CD14-positive monocyte (primary cell): Measurements from ENCODE around the gene SUPT20HL2. TPM values are rescaled to one million over a fixed set of nuclear protein-coding genes. Genes with fewer than 3 reads are reported as not detected.

Experiments
- DNase-seq, 3 donors: peaks; one replicate each; pipeline ENCODE4 v3.0.0-alpha.2; 2011 to 2022
- H2AFZ ChIP-seq: 2 replicates; pipeline ENCODE4 v1.6.0; 2012; ENCODE audit warnings: mild to moderate bottlenecking, low read depth, low read length, inconsistent platforms; ENCODE audit not compliant: insufficient read depth, poor library complexity, severe bottlenecking
- H3K27ac ChIP-seq, 2 donors: 1 replicate in 1 of 2; 2 replicates in 1 of 2; pipeline ENCODE4 v1.5.1; 2012 to 2013; ENCODE audit warnings: low read length in 2 of 2, control low read depth in 1 of 2, inconsistent platforms in 1 of 2, low read depth in 1 of 2, mild to moderate bottlenecking in 1 of 2
- H3K27me3 ChIP-seq, 2 donors: one replicate each; pipeline versions ENCODE4 v1.6.0 to v1.6.1; 2011 to 2013; ENCODE audit warnings: low read length in 2 of 2; ENCODE audit not compliant: control insufficient read depth in 2 of 2, insufficient read depth in 2 of 2
- H3K36me3 ChIP-seq, 2 donors: replicated peaks in 1 of 2; 1 replicate in 1 of 2; 2 replicates in 1 of 2; pipeline versions ENCODE4 v1.5.1 to v1.6.1; 2012 to 2013; ENCODE audit warnings: low read length in 2 of 2, control low read depth in 1 of 2, inconsistent platforms in 1 of 2, mild to moderate bottlenecking in 1 of 2; ENCODE audit not compliant: insufficient read depth in 2 of 2, control insufficient read depth in 1 of 2
- H3K4me1 ChIP-seq, 2 donors: 1 replicate in 1 of 2; 2 replicates in 1 of 2; pipeline versions ENCODE4 v1.5.1 to v1.6.1; 2012 to 2013; ENCODE audit warnings: low read length in 2 of 2, control low read depth in 1 of 2, inconsistent platforms in 1 of 2, mild to moderate bottlenecking in 1 of 2, moderate library complexity in 1 of 2; ENCODE audit not compliant: insufficient read depth in 2 of 2, control insufficient read depth in 1 of 2
- H3K4me2 ChIP-seq: replicated peaks from 2 replicates; pipeline ENCODE3; 2012; ENCODE audit warnings: low read length, moderate library complexity, mild to moderate bottlenecking; ENCODE audit not compliant: poor library complexity, severe bottlenecking; ENCODE audit errors: extremely low read depth
- H3K4me3 ChIP-seq, 3 experiments: fragments of 200-600 bp in 1 of 3; sonication (generic) in 1 of 3; replicated peaks in 1 of 3; 1 replicate in 2 of 3; 2 replicates in 1 of 3; pipeline ENCODE4 v1.5.1; 2011 to 2013; ENCODE audit warnings: low read length in 3 of 3, mild to moderate bottlenecking in 3 of 3, control low read depth in 2 of 3, low read depth in 2 of 3, inconsistent platforms in 1 of 3, moderate library complexity in 1 of 3
- H3K79me2 ChIP-seq: 2 replicates; pipeline ENCODE4 v1.6.0; 2012; ENCODE audit warnings: mild to moderate bottlenecking, control low read depth, inconsistent platforms, low read length, moderate library complexity; ENCODE audit not compliant: insufficient read depth
- H3K9ac ChIP-seq: 2 replicates; pipeline ENCODE4 v1.6.0; 2017; ENCODE audit warnings: low read length, mild to moderate bottlenecking; ENCODE audit not compliant: insufficient read depth, poor library complexity, severe bottlenecking
- H3K9me3 ChIP-seq, 2 donors: replicated peaks in 1 of 2; 1 replicate in 1 of 2; 2 replicates in 1 of 2; pipeline versions ENCODE4 v1.5.1 to v1.6.1; 2012 to 2013; ENCODE audit warnings: low read length in 2 of 2, control low read depth in 1 of 2; ENCODE audit not compliant: control insufficient read depth in 1 of 2, insufficient read depth in 1 of 2
- H4K20me1 ChIP-seq: 2 replicates; pipeline ENCODE4 v1.6.0; 2012; ENCODE audit warnings: mild to moderate bottlenecking, low read length, control low read depth, moderate library complexity; ENCODE audit not compliant: insufficient read depth
- H3K27ac Mint-ChIP-seq, 7 donors: one replicate each; pipeline ENCODE4 v1.8.0; 2020; ENCODE audit warnings: mild to moderate bottlenecking in 7 of 7, mixed read lengths in 7 of 7, moderate library complexity in 6 of 7, inconsistent platforms in 2 of 7
- H3K27me3 Mint-ChIP-seq, 3 donors: one replicate each; pipeline ENCODE4 v1.8.0; 2021 to 2022; ENCODE audit warnings: low read depth in 3 of 3, mild to moderate bottlenecking in 3 of 3, mixed read lengths in 3 of 3, moderate library complexity in 3 of 3, inconsistent platforms in 1 of 3
- H3K36me3 Mint-ChIP-seq, 2 donors: one replicate each; pipeline ENCODE4 v1.8.0; 2020; ENCODE audit warnings: mixed read lengths in 2 of 2, inconsistent platforms in 1 of 2, mild to moderate bottlenecking in 1 of 2
- H3K4me1 Mint-ChIP-seq: one replicate; pipeline ENCODE4 v1.8.0; 2020; ENCODE audit warnings: mild to moderate bottlenecking, mixed read lengths
- H3K4me3 Mint-ChIP-seq, 2 donors: one replicate each; pipeline ENCODE4 v1.8.0; 2020; ENCODE audit warnings: mild to moderate bottlenecking in 2 of 2, mixed read lengths in 2 of 2, moderate library complexity in 1 of 2
- H3K9me3 Mint-ChIP-seq, 7 donors: one replicate each; pipeline ENCODE4 v1.8.0; 2020 to 2022; ENCODE audit warnings: mixed read lengths in 7 of 7, mild to moderate bottlenecking in 6 of 7, moderate library complexity in 6 of 7, inconsistent platforms in 2 of 7
- CTCF ChIP-seq: fragments of 200-600 bp; IDR thresholded peaks from one replicate; pipeline ENCODE4 v1.8.0; 2022; ENCODE audit warnings: antibody characterized with exemption, mild to moderate bottlenecking
- WGBS: methylation state at CpG from one replicate; pipeline ENCODE4 v1.1.5; 2013; ENCODE audit warnings: missing lambda C conversion rate; ENCODE audit not compliant: insufficient coverage; 5-methylcytosine and 5-hydroxymethylcytosine counted together
- intact Hi-C, 2 donors: fragments of 100-400 bp; cut with micrococcal nuclease; formaldehyde crosslinking; loops; one replicate each; pipeline versions ENCODE4 v1.15.0 to v1.15.1; 2023
- polyA plus RNA-seq, 3 donors: library from polyadenylated mRNA; depleted of rRNA in 1 of 3; unstranded in 2 of 3; stranded (reverse) in 1 of 3; fragments of 300-500 nt in 2 of 3; fragments of >200 nt in 1 of 3; fragmentation: Illumina TruSeq in 2 of 3; gene quantifications; 1 replicate in 2 of 3; 2 replicates in 1 of 3; pipeline ENCODE4 v1.2.3, GENCODE V29; 2012 to 2021

The SUPT20HL2 gene
- polyA plus RNA-seq, 3 donors = not detected

DNA sequence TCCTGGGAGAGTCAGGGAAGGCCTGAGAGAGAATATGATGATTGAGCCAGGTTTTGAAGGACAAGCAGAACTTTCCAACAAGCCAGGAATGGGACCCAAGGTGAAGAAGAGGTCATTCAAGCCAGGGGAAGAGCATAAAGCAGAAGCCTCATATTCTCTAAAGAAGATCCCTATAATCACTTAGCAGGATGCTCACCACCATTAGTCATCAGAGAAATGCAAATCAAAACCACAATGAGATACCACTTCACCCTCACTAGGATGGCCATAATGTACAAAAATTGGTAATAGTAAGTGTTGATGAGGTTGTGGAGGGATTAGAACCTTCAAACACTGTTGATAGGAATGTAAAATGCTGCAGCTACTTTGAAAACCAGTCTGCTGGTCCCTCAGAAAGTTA, 26.0 kb upstream of the SUPT20HL2 start:
- Mint-ChIP-seq H3K36me3 (no peaks in the 10 kb centered on the region), H3K4me1 (peaks cover 2% of the 10 kb centered on the region), H3K27ac (no peak overlapping the region), H3K4me3 (no peak overlapping the region), H3K9me3 (peaks cover 0 to 4% (median 0%) of the 10 kb centered on the region in 7 donors), H3K27me3 (peaks cover 2 to 29% (median 9%) of the 10 kb centered on the region in 3 donors)
- intact Hi-C loops = no loop called here
- Histone ChIP-seq H3K27me3 (peaks cover 0 to 29% of the 10 kb centered on the region in 2 donors), H3K36me3 (no peaks in the 10 kb centered on the region), H3K9ac (no peak overlapping the region), H3K9me3 (no peaks in the 10 kb centered on the region), H3K79me2 (no peaks in the 10 kb centered on the region), H4K20me1 (no peaks in the 10 kb centered on the region), H2AFZ (no peak overlapping the region), H3K4me3 (no peak overlapping the region), H3K4me1 (no peaks in the 10 kb centered on the region), H3K27ac (no peak overlapping the region), H3K4me2 (no peak overlapping the region)
- no peak for DNase-seq
- no peak for TF ChIP-seq CTCF

DNA sequence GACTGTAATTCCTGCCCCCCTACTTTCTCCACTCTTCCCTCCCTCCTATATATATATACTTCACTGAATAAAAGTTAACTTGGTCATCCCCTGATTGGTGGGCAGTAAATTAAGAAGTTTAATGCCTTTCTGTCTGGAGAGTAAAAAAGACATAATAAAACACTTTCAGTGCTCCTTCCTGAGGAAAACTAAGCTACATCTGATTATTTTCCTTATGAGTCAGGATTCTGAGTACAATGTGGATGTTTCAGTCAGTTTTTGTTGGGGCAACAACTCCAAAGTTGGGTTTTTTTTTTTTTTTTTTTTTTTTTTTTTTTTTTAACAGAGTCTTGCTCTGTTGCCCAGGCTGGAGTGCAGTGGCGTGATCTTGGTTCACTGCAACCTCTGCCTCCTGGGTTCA, 22.0 kb upstream of the SUPT20HL2 start:
- no CpG with 5 or more reads among the region's 1 CpG for WGBS
- H4K20me1 ChIP-seq = no peaks in the 10 kb centered on the region
- no peak overlapping the region for H3K9ac ChIP-seq
- peaks cover 0 to 6% of the 10 kb centered on the region in 2 donors for H3K9me3 ChIP-seq
- peaks cover 0 to 16% (median 6%) of the 10 kb centered on the region in 7 donors for H3K9me3 Mint-ChIP-seq
- H3K4me3 Mint-ChIP-seq = no peak overlapping the region
- no peak overlapping the region for H3K27ac Mint-ChIP-seq
- H3K4me1 ChIP-seq = no peaks in the 10 kb centered on the region
- no peaks in the 10 kb centered on the region for H3K36me3 ChIP-seq
- no peaks in the 10 kb centered on the region for H3K36me3 Mint-ChIP-seq
- no peak overlapping the region for H3K4me2 ChIP-seq
- H3K27me3 ChIP-seq = peaks cover 0 to 7% of the 10 kb centered on the region in 2 donors
- DNase-seq = no peak
- peaks cover 1 to 15% (median 5%) of the 10 kb centered on the region in 3 donors for H3K27me3 Mint-ChIP-seq
- H2AFZ ChIP-seq = no peak overlapping the region
- no peaks in the 10 kb centered on the region for H3K4me1 Mint-ChIP-seq
- intact Hi-C loops = no loop called here
- H3K79me2 ChIP-seq = no peaks in the 10 kb centered on the region
- no peak overlapping the region for H3K4me3 ChIP-seq
- TF ChIP-seq CTCF = no peak
- no peak overlapping the region for H3K27ac ChIP-seq
